ENCODE measurements around the gene PPP4R3C.
"Not testable (repeated sequence)": the region's sequence is repeated elsewhere in the genome, so short reads cannot be mapped to it uniquely, and the experiment has no call there.

PPP4R3C gene

GRCh38 chrX:27444093-27444908 is 18.8 kb downstream of the PPP4R3C start:
- TF ChIP-seq CTCF (conservative IDR thresholded peaks at IDR 0.05) = no peak
- H3K27ac ChIP-seq = no peak overlapping the region

DNA sequence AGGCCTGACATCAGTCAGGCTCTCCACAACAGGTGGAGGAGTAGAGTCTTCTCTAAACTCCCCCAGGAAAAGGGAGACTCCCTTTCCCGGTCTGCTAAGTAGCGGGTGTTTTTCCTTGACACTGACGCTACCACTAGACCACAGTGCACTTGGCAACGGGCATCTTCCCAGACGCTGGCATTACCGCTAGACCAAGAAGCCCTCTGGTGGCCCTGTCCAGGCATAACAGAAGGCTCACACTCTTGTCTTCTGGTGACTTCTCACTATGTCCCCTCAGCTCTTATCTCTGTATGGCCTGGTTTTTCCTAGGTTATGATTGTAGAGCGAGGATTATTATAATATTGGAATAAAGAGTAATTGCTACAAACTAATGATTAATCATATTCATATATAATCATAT is 20.7 kb downstream of the PPP4R3C start:
- H3K27ac ChIP-seq = not testable (repeated sequence)

DNA sequence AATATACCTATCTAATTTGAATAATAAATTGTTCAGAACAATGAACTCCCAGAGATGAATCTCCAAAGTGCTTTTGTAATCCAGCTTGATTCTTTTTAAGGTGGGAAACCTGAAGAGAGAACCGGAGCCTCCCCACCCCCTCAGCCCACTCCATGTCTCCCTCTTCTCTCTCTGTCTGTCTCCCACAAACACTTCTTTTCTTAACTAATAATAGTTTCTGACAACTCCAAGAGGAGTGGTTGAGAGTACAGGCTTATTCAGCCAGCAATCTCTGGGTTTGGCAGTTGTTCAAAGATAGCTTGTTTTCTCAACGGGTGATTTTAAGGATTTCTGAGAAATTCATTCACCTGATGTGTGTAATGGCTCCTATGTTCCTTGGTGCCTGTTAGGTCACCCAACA is 23.4 kb downstream of the PPP4R3C start:
- no peak for TF ChIP-seq CTCF (conservative IDR thresholded peaks at IDR 0.05)
- H3K27ac ChIP-seq = no peak overlapping the region

DNA sequence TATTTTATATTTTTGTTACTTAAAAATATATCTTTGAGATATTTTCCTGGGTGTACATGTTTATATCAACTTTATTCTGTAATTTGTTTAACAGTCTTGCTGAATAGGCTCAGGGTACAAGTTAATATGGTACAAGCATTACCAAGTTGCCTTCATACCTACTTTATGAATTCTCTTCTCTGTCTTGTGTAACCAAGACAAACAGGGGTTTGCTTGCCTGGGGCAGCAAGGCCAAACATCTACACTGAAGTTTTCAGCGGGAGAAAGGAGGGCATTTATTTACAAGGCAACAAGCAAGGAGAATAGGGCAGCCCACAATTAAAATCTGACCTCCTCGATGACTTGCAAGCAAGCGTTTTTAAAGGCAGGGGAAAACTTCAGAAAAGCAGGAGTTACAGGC is 24.2 kb downstream of the PPP4R3C start:
- no peak overlapping the region for H3K27ac ChIP-seq
- TF ChIP-seq CTCF (conservative IDR thresholded peaks at IDR 0.05) = no peak

GRCh38 chrX:27435031-27435430 is 28.1 kb downstream of the PPP4R3C start:
- no peak for TF ChIP-seq CTCF (conservative IDR thresholded peaks at IDR 0.05)

More at GRCh38 chrX:27435031-27435430, 28.1 kb downstream of the PPP4R3C start:
- H3K27ac ChIP-seq = no peak overlapping the region

Data from VCaP (cell line).